Heart left ventricle (tissue), 13 donors: ENCODE measurements around the gene LRRC2.

ENCODE experiments used
- CTCF ChIP-seq, 12 donors: fragments of 200-600 bp; sonication (generic) in 4 of 12; IDR thresholded peaks; one replicate each; pipeline versions ENCODE4 v1.5.0 to v1.8.0; 2018 to 2022; ENCODE audit warnings: antibody characterized with exemption in 12 of 12, mild to moderate bottlenecking in 5 of 12
- POLR2A ChIP-seq, 2 donors: fragments of 450-650 bp; IDR thresholded peaks; one replicate each; pipeline ENCODE4 v1.6.1; 2017; ENCODE audit warnings: antibody characterized with exemption in 2 of 2, mild to moderate bottlenecking in 2 of 2, moderate library complexity in 2 of 2
- donor health status: ischemic (EF 13 %, LVEDD 7.1; RV severe dilation, severe dysfunction).
- donor health status: DM: no; HTN: yes; CAD: no.
- donor health status: DM: no; HTN: no; CAD: no.
- donor health status: ischemic (EF 25% LVEDD 6.9; RV normal size, moderate dysfunction).
- donor health status: ischemic (EF 25% LVEDD 5.7; RV mildly dilated, moderate dysfunction).
- donor health status: ischemic (EF 35%, LVEDD 5.7; RV mildly dilated, moderate dysfunction).
- donor health status: nonischemic (EF 11% LVEDD 7.7; RV severe dilation, severe dysfunction).
- donor health status: DM: yes; HTN: yes; CAD: no.
- donor health status: PGD.
- donor health status: ischemic (EF 29% LVEDD 5.4; RV normal size, mild dysfunction).
- donor health status: nonischemic (EF 23%, LVEDD 6.1; RV moderate dilation, normal function).

- TF ChIP-seq CTCF (IDR thresholded peaks at IDR 0.05) (no peak), POLR2A (IDR thresholded peaks at IDR 0.05) (no peak)
These were observed 44.0 kb upstream of the LRRC2 start for GRCh38 chr3:46609944-46610722.
